GM10248 (cell line): ENCODE data around the gene XPNPEP1.

Experiments
- CTCF ChIA-PET: fragments of 300-600 bp; sonication (Branson Sonifier 250); formaldehyde crosslinking; extraction: SDS; loops from one replicate; lab custom pipeline; 2021; ENCODE audit warnings: antibody characterized with exemption; lab: Yijun Ruan, JAX
- POLR2A ChIA-PET: fragments of 350-650 bp; sonication (Branson Sonifier 250); formaldehyde crosslinking; extraction: SDS; loops from one replicate; lab custom pipeline; 2020; ENCODE audit warnings: antibody characterized with exemption; lab: Yijun Ruan, JAX
- DNase-seq: peaks from one replicate; pipeline ENCODE4 v3.0.0; 2012; ENCODE audit errors: extremely low spot score
- TF ChIP-seq, protein P1 (sequence below): IDR thresholded peaks from 2 replicates; pipeline ENCODE4 v1.5.1; 2012; ENCODE audit warnings: mild to moderate bottlenecking, low read depth; ENCODE audit errors: extremely low read depth, missing control alignments, control extremely low read depth

Gene XPNPEP1

GRCh38 chr10:109895848-109896247, 27.5 kb downstream of the XPNPEP1 start:
- ChIA-PET POLR2A (no interaction called here), CTCF (interaction anchor here (5.0 kb wide), 1 partner anchor 13 kb away, joined by 60 read pairs; no protein-coding TSS in a partner anchor)
- DNase-seq, result no peak
- TF ChIP-seq, protein P1, sequence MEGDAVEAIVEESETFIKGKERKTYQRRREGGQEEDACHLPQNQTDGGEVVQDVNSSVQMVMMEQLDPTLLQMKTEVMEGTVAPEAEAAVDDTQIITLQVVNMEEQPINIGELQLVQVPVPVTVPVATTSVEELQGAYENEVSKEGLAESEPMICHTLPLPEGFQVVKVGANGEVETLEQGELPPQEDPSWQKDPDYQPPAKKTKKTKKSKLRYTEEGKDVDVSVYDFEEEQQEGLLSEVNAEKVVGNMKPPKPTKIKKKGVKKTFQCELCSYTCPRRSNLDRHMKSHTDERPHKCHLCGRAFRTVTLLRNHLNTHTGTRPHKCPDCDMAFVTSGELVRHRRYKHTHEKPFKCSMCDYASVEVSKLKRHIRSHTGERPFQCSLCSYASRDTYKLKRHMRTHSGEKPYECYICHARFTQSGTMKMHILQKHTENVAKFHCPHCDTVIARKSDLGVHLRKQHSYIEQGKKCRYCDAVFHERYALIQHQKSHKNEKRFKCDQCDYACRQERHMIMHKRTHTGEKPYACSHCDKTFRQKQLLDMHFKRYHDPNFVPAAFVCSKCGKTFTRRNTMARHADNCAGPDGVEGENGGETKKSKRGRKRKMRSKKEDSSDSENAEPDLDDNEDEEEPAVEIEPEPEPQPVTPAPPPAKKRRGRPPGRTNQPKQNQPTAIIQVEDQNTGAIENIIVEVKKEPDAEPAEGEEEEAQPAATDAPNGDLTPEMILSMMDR, result no peak

DNA sequence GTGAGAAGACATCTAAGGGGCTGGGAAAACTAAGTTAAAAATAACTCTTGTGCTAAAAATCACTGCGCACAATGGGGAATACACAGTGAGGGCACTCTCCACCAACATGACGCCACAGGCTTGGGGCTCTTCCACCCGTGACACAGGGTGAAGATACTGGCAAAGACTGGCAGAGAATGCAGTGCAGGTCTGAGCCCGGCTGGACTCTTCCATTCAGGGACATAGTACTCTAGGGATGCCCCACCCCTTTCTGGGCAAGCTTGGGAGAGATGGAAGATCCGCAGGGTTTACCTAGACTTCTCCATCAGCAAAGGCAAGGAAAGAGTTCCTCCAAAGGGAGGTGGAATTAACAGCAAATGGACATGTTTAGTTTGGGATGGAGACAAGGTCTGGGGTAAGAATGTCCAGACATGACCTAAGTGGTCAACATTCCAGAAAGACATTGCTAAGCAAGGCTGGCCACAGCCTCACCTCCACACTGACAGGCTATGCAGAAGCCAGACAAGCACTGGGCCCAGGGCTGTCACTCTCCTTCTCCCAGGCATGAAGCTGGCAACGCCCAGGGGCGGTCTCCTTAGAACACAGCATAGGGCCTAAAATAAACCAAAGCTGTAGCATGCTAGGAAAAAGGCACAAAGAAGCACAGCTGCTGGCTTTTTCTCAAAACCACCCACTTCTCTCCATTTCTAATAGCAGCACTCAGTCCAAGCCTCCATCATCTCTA, 28.1 kb downstream of the XPNPEP1 start:
- POLR2A ChIA-PET, result no interaction called here

DNA sequence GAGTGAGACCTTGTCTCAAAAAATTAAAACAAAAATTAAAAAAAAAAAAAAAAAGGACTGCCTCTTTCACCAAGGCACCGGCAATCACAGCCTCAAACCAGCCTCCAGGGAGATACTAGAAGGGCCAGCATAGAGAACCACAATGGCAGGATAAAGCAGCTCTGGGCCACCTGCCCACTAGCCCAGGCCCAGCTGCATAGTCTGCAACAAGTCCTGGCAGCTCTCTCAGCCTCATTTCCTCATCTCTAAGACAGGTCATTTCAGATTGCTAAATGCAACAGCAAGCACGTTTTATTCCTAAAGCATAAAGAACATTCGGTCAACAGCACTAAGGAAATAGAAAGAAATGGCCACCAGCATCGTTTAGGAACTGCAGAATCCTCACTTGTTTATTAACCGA, 28.8 kb downstream of the XPNPEP1 start:
- ChIA-PET CTCF (interaction anchor here (2.0 to 3.4 kb wide), 2 partner anchors 9 to 12 kb away, joined by 6 to 37 read pairs; no protein-coding TSS in a partner anchor), POLR2A (no interaction called here)
- TF ChIP-seq, protein P1, result no peak
- no peak for DNase-seq

More for the DNA sequence above, 28.1 kb downstream of the XPNPEP1 start:
- CTCF ChIA-PET, result interaction anchor here (2.0 to 5.0 kb wide), 3 partner anchors 8 to 13 kb away, joined by 6 to 60 read pairs (median 37); no protein-coding TSS in a partner anchor
- TF ChIP-seq, protein P1, result no peak
- no peak for DNase-seq

DNA sequence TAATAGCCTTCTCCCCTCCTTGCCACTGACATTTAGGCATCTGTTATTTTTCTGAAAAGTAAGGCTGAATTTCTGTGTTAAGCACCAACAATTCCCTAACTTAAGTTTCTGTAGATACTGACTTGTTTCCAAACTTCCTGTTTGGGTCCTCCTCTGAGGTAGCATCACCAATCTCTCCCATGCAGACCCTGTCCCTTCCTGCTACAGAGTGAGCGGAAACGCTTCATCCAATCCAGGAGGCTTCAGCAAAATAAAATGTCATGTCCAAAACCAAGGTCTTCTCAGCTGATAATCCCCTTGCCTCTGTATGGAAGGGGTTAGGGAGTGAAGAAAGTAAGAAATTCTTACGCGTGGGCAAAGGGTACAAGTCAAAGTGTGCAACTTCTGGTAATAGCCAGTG, 29.9 kb downstream of the XPNPEP1 start:
- no peak for DNase-seq
- POLR2A ChIA-PET, result no interaction called here
- CTCF ChIA-PET, result interaction anchor here (1.0 to 3.4 kb wide), 3 partner anchors 10 to 336 kb away, joined by 3 to 37 read pairs (median 6); no protein-coding TSS in a partner anchor
- TF ChIP-seq, protein P1, result no peak

GRCh38 chr10:109892931-109893330, 30.4 kb downstream of the XPNPEP1 start:
- TF ChIP-seq, protein P1, result no peak
- POLR2A ChIA-PET, result no interaction called here
- CTCF ChIA-PET, result interaction anchor here (1.0 to 3.4 kb wide), 4 partner anchors 10 to 337 kb away, joined by 3 to 37 read pairs (median 4); no protein-coding TSS in a partner anchor
- DNase-seq, result no peak

DNA sequence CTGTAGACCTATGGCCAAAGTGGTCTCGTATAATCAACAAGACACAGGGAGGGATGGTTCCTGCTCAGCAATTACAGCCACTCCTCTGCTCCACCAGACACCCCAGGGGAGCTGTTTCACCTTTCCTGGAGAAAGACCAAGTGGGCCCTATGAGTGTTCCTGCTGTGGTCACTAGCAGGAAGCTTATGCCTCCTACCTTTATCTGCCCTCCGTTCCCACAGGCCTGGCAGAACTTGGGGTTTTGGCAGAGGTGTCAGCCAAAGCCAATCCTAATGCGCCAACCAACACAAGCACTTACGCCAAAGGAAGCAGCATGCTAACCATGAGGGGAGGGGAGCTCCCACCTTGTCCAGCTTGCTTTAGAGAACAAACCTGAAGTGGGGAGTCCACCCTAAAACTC, 31.2 kb downstream of the XPNPEP1 start:
- TF ChIP-seq, protein P1, result no peak
- DNase-seq, result no peak
- CTCF ChIA-PET, result interaction anchor here (1.1 to 3.4 kb wide), 3 partner anchors 9 to 45 kb away, joined by 3 to 37 read pairs (median 3); no protein-coding TSS in a partner anchor
- POLR2A ChIA-PET, result interaction anchor here (1.0 kb wide), 1 partner anchor 12 kb away, joined by 3 read pairs; no protein-coding TSS in a partner anchor
